ENCODE measurements around the gene FOXQ1. TPM values are rescaled to one million over a fixed set of nuclear protein-coding genes. Genes with fewer than 3 reads are reported as not detected.

Gene FOXQ1
- total RNA-seq, 4 donors from 2014 or later, result not detected

- no peak for ATAC-seq (ENCODE audit: low FRiP score)
- DNase-seq (ENCODE audit: low spot score), result no peak
- no peak for TF ChIP-seq CTCF (IDR thresholded peaks at IDR 0.05)
These were observed 15.7 kb downstream of the FOXQ1 start for GRCh38 chr6:1327630-1328029.

GRCh38 chr6:1328129-1328800 is 16.4 kb downstream of the FOXQ1 start:
- no peak for DNase-seq (ENCODE audit: low spot score)
- ATAC-seq (ENCODE audit: low FRiP score), result no peak
- TF ChIP-seq CTCF (IDR thresholded peaks at IDR 0.05), result no peak

GRCh38 chr6:1329708-1330107 is 17.8 kb downstream of the FOXQ1 start:
- ATAC-seq (ENCODE audit: low FRiP score) (no peak), DNase-seq (ENCODE audit: low spot score) (no peak)
- TF ChIP-seq CTCF (IDR thresholded peaks at IDR 0.05), result no peak

- DNase-seq (ENCODE audit: low spot score), result no peak
- ATAC-seq (ENCODE audit: low FRiP score), result no peak
- TF ChIP-seq CTCF (IDR thresholded peaks at IDR 0.05), result no peak
These were observed 22.8 kb downstream of the FOXQ1 start for GRCh38 chr6:1334684-1335083.

- TF ChIP-seq CTCF (IDR thresholded peaks at IDR 0.05), result no peak
- DNase-seq (ENCODE audit: low spot score) (no peak), ATAC-seq (ENCODE audit: low FRiP score) (no peak)
These were observed 23.6 kb downstream of the FOXQ1 start for GRCh38 chr6:1335367-1336037.

- ATAC-seq (ENCODE audit: low FRiP score) (no peak), DNase-seq (ENCODE audit: low spot score) (no peak)
- TF ChIP-seq CTCF (IDR thresholded peaks at IDR 0.05), result no peak
These were observed 24.4 kb downstream of the FOXQ1 start for GRCh38 chr6:1336246-1336843.

Data from omental fat pad (tissue), 4 donors.